Measurements from ENCODE around the gene MROH9.

DNA sequence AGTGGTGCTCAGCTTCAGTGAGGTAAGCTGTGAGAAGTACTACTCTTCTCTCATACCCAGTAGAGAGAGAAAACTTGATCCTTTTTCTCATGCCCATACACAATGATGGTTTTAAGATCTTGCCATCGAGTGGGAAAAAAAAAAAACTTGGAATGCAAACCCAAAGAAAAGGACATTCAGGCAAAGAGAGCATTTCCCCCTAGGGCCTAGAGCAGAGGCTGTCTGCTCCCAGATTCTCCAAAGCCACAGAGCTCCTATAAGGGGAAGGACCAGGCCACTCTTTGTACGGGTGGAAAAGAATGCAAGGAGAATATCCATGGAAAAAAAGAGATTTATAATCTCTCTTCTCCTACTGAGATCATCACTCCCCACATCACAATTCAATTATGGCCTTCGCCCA lies 34.9 kb downstream of the MROH9 start:
- TF ChIP-seq, protein P1, sequence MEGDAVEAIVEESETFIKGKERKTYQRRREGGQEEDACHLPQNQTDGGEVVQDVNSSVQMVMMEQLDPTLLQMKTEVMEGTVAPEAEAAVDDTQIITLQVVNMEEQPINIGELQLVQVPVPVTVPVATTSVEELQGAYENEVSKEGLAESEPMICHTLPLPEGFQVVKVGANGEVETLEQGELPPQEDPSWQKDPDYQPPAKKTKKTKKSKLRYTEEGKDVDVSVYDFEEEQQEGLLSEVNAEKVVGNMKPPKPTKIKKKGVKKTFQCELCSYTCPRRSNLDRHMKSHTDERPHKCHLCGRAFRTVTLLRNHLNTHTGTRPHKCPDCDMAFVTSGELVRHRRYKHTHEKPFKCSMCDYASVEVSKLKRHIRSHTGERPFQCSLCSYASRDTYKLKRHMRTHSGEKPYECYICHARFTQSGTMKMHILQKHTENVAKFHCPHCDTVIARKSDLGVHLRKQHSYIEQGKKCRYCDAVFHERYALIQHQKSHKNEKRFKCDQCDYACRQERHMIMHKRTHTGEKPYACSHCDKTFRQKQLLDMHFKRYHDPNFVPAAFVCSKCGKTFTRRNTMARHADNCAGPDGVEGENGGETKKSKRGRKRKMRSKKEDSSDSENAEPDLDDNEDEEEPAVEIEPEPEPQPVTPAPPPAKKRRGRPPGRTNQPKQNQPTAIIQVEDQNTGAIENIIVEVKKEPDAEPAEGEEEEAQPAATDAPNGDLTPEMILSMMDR (conservative IDR thresholded peaks at IDR 0.05 in 1 of 2, IDR thresholded peaks at IDR 0.05 in 1 of 2; ENCODE audit: extremely low read depth in 1 of 2, insufficient read depth in 1 of 2, low read depth in 1 of 2, low read length in 2 of 2): no peak
- no peak for TF ChIP-seq EZH2 (IDR thresholded peaks at IDR 0.05; ENCODE audit: borderline replicate concordance, low read length)
